ENCODE data around the gene NFIX.

- TF ChIP-seq, protein P1, sequence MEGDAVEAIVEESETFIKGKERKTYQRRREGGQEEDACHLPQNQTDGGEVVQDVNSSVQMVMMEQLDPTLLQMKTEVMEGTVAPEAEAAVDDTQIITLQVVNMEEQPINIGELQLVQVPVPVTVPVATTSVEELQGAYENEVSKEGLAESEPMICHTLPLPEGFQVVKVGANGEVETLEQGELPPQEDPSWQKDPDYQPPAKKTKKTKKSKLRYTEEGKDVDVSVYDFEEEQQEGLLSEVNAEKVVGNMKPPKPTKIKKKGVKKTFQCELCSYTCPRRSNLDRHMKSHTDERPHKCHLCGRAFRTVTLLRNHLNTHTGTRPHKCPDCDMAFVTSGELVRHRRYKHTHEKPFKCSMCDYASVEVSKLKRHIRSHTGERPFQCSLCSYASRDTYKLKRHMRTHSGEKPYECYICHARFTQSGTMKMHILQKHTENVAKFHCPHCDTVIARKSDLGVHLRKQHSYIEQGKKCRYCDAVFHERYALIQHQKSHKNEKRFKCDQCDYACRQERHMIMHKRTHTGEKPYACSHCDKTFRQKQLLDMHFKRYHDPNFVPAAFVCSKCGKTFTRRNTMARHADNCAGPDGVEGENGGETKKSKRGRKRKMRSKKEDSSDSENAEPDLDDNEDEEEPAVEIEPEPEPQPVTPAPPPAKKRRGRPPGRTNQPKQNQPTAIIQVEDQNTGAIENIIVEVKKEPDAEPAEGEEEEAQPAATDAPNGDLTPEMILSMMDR (IDR thresholded peaks at IDR 0.05): no peak
- TF ChIP-seq POLR2A (IDR thresholded peaks at IDR 0.05): no peak
Measured at GRCh38 chr19:12982648-12983047, 12.6 kb upstream of the NFIX start.

Measured in ovary (tissue), 3 donors.